ENCODE measurements around the gene KRTAP10-1.
"Not testable (repeated sequence)": the region's sequence is repeated elsewhere in the genome, so short reads cannot be mapped to it uniquely, and the experiment has no call there.

The KRTAP10-1 gene, protein sequence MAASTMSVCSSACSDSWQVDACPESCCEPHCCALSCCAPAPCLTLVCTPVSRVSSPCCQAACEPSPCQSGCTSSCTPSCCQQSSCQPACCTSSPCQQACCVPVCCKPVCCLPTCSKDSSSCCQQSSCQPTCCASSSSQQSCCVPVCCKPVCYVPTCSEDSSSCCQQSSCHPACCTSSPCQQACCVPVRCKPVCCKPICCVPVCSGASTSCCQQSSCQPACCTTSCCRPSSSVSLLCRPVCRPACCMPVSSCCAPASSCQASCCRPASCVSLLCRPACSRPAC

DNA sequence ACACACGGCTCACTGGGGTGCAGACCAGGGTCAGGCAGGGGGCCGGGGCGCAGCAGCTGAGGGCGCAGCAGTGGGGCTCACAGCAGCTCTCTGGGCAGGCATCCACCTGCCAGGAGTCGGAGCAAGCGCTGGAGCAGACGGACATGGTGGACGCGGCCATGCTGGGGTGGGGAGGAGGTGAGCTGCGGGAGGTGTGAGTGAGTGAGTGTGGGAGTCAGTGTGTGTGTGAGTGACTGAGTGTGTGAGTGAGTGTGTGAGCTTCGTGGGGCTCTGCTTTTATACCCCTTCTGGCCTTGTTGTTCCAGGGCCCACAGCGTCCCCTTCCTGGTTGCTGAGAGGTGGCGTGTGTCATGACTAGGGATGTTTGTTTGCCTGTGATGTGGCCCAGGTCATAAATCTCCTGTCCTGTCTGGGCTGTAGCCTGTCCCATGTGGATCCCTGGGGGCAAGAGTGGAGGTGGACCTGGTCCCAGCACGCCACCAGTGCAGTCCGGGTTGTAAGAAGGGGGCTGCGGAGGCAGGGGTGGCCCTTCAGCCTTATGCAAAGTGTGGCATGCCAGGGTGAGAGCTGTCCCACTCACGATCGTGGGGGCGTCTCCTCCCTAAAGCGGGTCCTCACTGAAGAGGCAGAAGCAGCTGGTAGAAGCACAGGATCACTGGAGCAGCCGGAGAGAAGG is at the start of gene KRTAP10-1:
Gene KRTAP10-1, minus strand, starts transcription at position 205 of the 676 bp plus-strand sequence. Its CDS starts 45 bp downstream, at position 160.
- DNase-seq (ENCODE audit: low read depth in 2 of 2), result no peak

DNA sequence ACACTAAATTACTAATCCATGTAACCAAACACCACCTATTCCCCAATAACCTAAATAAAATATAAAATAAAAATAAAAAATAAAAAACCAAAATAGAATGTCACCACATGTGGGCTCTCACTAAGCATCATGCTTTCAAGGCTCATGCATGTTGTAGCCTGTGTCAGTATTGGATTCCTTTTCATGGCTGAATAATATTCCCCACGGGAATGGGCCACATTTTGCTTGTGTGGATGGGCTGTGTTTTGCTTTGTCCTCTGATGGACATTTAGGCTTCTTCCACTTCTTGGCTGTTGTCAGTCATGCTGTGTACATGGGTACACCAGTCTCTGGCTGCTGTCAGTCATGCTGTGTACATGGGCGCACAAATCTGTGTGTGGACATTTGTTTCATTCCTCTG is 49.1 kb upstream of the KRTAP10-1 start:
- DNase-seq (ENCODE audit: low read depth in 2 of 2), result no peak

- no peak for DNase-seq (ENCODE audit: low read depth in 2 of 2)
Observed at GRCh38 chr21:44585892-44586291, 45.9 kb upstream of the KRTAP10-1 start.

DNA sequence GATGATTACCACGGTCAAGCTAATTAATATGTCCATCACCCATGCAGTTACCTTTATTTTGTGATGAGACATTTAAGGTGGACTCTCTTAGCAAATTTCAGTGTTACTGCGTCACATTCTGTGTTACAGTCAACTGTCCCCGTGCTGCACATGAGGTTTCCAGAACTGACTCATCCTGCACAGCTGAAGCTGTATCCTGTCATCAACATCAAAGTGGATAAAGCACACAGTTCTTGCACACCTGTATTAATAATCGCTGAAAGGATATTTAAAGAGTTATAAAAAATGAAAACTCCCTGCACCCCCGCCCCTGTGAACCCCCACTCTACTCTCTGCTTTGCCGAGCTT is 43.8 kb upstream of the KRTAP10-1 start:
- no peak for DNase-seq (ENCODE audit: low read depth in 2 of 2)

GRCh38 chr21:44583089-44583799 is 43.2 kb upstream of the KRTAP10-1 start:
- DNase-seq (ENCODE audit: low read depth in 2 of 2), result no peak

GRCh38 chr21:44582055-44582454 is 42.1 kb upstream of the KRTAP10-1 start:
- DNase-seq (ENCODE audit: low read depth in 2 of 2), result no peak

DNA sequence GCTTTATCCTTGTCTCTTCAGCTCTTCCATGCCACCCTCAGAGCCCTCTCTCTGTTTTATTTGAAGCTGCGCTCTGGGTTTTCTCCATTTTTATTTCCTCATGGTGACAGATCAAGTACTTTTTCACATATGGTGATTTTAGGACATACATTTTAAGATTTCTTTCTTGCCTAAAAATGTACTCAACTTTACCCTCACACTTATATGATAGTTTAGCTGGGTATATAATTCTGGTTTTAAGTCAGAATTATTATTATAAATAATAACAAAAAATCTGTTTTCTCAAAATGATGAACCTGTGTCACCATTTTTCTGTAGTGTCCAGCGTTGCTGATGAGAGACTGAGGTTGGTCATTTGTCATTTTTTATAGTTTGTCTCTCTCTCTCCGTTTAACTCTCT is 41.2 kb upstream of the KRTAP10-1 start:
- DNase-seq (ENCODE audit: low read depth in 2 of 2), result no peak

- DNase-seq (ENCODE audit: low read depth in 2 of 2), result not testable (repeated sequence)
Observed at GRCh38 chr21:44580231-44580821, 40.3 kb upstream of the KRTAP10-1 start, which contains the start of gene KRTAP10-5. TSS of gene KRTAP10-5 (minus strand) at chr21:44580604. CDS start at chr21:44580578, 26 bp downstream.

GRCh38 chr21:44579833-44580144 is 39.8 kb upstream of the KRTAP10-1 start:
- no peak for DNase-seq (ENCODE audit: low read depth in 2 of 2)

DNA sequence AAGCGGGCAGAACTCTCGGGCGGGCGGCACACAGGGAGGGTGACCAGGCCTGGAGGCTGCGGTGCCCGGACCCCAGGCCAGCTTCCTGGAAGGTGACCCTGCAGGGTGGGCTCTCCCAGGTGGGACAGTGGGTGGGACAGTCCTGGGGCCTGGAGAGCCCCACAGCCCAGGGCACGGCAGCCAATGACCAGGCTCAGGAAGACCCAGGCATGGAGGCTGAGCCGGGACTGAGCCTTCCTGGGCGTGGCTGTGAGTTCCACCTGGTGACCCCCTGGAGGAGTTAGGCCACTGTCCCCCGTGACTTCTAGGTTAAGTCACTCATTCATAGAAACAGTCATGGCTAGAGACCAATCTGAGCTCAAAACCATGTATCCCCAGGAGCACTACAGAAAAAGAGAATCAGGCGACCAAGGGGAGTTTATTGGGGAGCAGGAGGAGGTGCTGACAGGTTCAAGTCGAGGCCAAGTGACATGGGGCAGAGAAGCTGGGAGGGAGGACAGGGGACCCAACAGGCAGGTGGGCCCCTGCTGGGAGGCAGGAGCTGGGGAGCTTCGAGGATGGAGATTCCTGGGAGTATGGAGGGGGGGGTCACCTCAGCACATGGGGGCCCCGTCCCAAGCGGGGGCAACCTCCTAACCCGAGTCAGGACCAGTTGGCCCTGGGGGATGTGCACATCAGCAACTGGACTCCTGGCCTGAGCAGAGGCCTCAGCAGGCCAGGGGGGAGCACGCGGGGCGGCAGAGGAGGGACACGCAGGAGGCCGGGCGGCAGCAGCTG is 39.2 kb upstream of the KRTAP10-1 start:
- DNase-seq (ENCODE audit: low read depth in 2 of 2), result no peak

- no peak for DNase-seq (ENCODE audit: low read depth in 2 of 2)
Observed at GRCh38 chr21:44578371-44579055, 38.5 kb upstream of the KRTAP10-1 start.

- DNase-seq (ENCODE audit: low read depth in 2 of 2), result no peak
Observed at GRCh38 chr21:44576025-44576420, 36.0 kb upstream of the KRTAP10-1 start.

- DNase-seq (ENCODE audit: low read depth in 2 of 2), result no peak
Observed at GRCh38 chr21:44575307-44576024, 35.5 kb upstream of the KRTAP10-1 start.

- no peak for DNase-seq (ENCODE audit: low read depth in 2 of 2)
Observed at GRCh38 chr21:44574457-44575306, 34.7 kb upstream of the KRTAP10-1 start.

GRCh38 chr21:44573630-44574456 is 33.8 kb upstream of the KRTAP10-1 start, which contains the start of gene KRTAP10-4:
TSS of gene KRTAP10-4 (plus strand) at chr21:44573729. CDS start at chr21:44573759, 30 bp downstream.
- not testable (repeated sequence) for DNase-seq (ENCODE audit: low read depth in 2 of 2)

DNA sequence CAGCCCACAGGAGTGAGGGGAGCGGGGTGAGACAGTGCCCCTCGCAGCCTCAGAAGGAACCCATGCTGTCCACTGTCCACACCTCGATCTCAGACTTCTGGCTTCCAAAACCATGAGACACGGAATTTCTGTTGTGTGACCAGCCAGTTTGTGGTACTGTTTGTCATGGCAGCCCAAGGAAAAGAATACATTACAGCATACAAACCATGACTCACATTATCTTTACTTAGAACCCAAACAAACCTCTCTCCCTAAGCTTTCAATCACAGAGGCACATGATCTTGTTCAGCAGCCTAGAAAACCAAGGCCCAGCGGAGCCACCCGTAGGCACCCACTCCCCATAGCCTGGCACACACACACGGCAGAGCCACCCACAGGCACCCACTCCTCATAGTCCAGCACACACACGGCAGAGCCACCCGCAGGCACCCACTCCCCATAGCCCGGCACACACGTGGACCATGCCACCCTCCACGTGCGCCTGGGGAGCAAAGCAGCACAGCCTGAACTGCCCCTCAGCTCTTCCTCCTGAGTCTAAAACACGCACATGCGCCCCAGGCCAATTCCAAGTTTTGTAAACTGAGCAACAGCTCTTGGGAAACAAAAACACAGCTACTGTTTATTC is 33.1 kb upstream of the KRTAP10-1 start:
- DNase-seq (ENCODE audit: low read depth in 2 of 2), result no peak

- DNase-seq (ENCODE audit: low read depth in 2 of 2), result no peak
Observed at GRCh38 chr21:44571844-44572782, 32.1 kb upstream of the KRTAP10-1 start.

All from activated CD4-positive, alpha-beta T cell treated with anti-CD3 and anti-CD28 coated beads for 24 hours (primary cell).